HuH-7.5 (cell line): ENCODE measurements around the gene LLPH.

ENCODE experiments used
- DNase-seq: peaks from one replicate; pipeline ENCODE4 v3.0.0; 2011; ENCODE audit warnings: low spot score

Gene LLPH

GRCh38 chr12:66142826-66143225 lies 12.3 kb upstream of the LLPH start:
- no peak for DNase-seq

GRCh38 chr12:66141299-66141698 lies 10.7 kb upstream of the LLPH start:
- DNase-seq = no peak

- DNase-seq = no peak
These were observed 10.2 kb upstream of the LLPH start for GRCh38 chr12:66140731-66141130.

GRCh38 chr12:66139328-66139727 lies 8.8 kb upstream of the LLPH start:
- DNase-seq = no peak

GRCh38 chr12:66137937-66138336 lies 7.4 kb upstream of the LLPH start:
- no peak for DNase-seq

- DNase-seq = no peak
These were observed 1.9 kb upstream of the LLPH start for GRCh38 chr12:66132408-66132807.

GRCh38 chr12:66131067-66131688 lies 628 bp upstream of the LLPH start:
- DNase-seq = no peak

- DNase-seq = no peak
These were observed 650 bp downstream of the LLPH start for GRCh38 chr12:66129934-66130266.

- DNase-seq = no peak
These were observed 2.9 kb downstream of the LLPH start for GRCh38 chr12:66127650-66128049.

- no peak for DNase-seq
These were observed 10.1 kb downstream of the LLPH start for GRCh38 chr12:66120477-66120876.

- DNase-seq = no peak
These were observed 10.7 kb downstream of the LLPH start for GRCh38 chr12:66119870-66120241.

- no peak for DNase-seq
These were observed 11.2 kb downstream of the LLPH start for GRCh38 chr12:66119229-66119869.

- no peak for DNase-seq
These were observed 12.2 kb downstream of the LLPH start for GRCh38 chr12:66118240-66118891.

- DNase-seq = no peak
These were observed 13.3 kb downstream of the LLPH start for GRCh38 chr12:66117242-66117641.

GRCh38 chr12:66115071-66115600 lies 15.4 kb downstream of the LLPH start:
- no peak for DNase-seq

- DNase-seq = no peak
These were observed 17.1 kb downstream of the LLPH start for GRCh38 chr12:66113471-66113870.

- no peak for DNase-seq
These were observed 18.9 kb downstream of the LLPH start for GRCh38 chr12:66111605-66112004.

- DNase-seq = no peak
These were observed 21.5 kb downstream of the LLPH start for GRCh38 chr12:66109056-66109455.

GRCh38 chr12:66108386-66108785 lies 22.2 kb downstream of the LLPH start:
- DNase-seq = no peak

GRCh38 chr12:66107451-66107915 lies 23.1 kb downstream of the LLPH start:
- peak; percentile 53 for DNase-seq

- DNase-seq = no peak
These were observed 27.3 kb downstream of the LLPH start for GRCh38 chr12:66103016-66103913.

- DNase-seq = no peak
These were observed 37.8 kb downstream of the LLPH start for GRCh38 chr12:66092559-66093269.
